ENCODE results near the gene B4GALT2.

Gene B4GALT2

GRCh38 chr1:43985984-43986595 is 7.1 kb downstream of the B4GALT2 start:
- no peak for DNase-seq (ENCODE audit: low read depth)

GRCh38 chr1:43986712-43987111 is 7.7 kb downstream of the B4GALT2 start:
- no peak for DNase-seq (ENCODE audit: low read depth)

GRCh38 chr1:43987159-43987902 is 8.3 kb downstream of the B4GALT2 start:
- no peak for DNase-seq (ENCODE audit: low read depth)

GRCh38 chr1:43990271-43991199 is 11.5 kb downstream of the B4GALT2 start:
- no peak for DNase-seq (ENCODE audit: low read depth)

- no peak for DNase-seq (ENCODE audit: low read depth)
These were observed 12.1 kb downstream of the B4GALT2 start for GRCh38 chr1:43991200-43991475.

GRCh38 chr1:43991476-43992231 is 12.6 kb downstream of the B4GALT2 start, which contains the start of gene CCDC24:
Gene CCDC24 (plus strand): TSS chr1:43991599. CDS start chr1:43991879, 280 bp downstream.
- DNase-seq (ENCODE audit: low read depth), result peak; percentile 63

GRCh38 chr1:43992232-43992995 is 13.4 kb downstream of the B4GALT2 start:
- no peak for DNase-seq (ENCODE audit: low read depth)

GRCh38 chr1:43993206-43993914 is 14.3 kb downstream of the B4GALT2 start:
- DNase-seq (ENCODE audit: low read depth), result no peak

- no peak for DNase-seq (ENCODE audit: low read depth)
These were observed 15.1 kb downstream of the B4GALT2 start for GRCh38 chr1:43994071-43994470.

- DNase-seq (ENCODE audit: low read depth), result no peak
These were observed 16.1 kb downstream of the B4GALT2 start for GRCh38 chr1:43994794-43995790.

GRCh38 chr1:43995984-43996732 is 17.1 kb downstream of the B4GALT2 start:
- no peak for DNase-seq (ENCODE audit: low read depth)

- DNase-seq (ENCODE audit: low read depth), result no peak
These were observed 17.7 kb downstream of the B4GALT2 start for GRCh38 chr1:43996733-43997115.

GRCh38 chr1:43997295-43997999 is 18.4 kb downstream of the B4GALT2 start:
- DNase-seq (ENCODE audit: low read depth), result no peak

- no peak for DNase-seq (ENCODE audit: low read depth)
These were observed 19.0 kb downstream of the B4GALT2 start for GRCh38 chr1:43998000-43998378.

- DNase-seq (ENCODE audit: low read depth), result no peak
These were observed 20.4 kb downstream of the B4GALT2 start for GRCh38 chr1:43999455-43999854.

- no peak for DNase-seq (ENCODE audit: low read depth)
These were observed 21.2 kb downstream of the B4GALT2 start for GRCh38 chr1:44000122-44000665.

- no peak for DNase-seq (ENCODE audit: low read depth)
These were observed 23.2 kb downstream of the B4GALT2 start for GRCh38 chr1:44002165-44002564.
